ENCODE results near the gene STON2. TPM values are rescaled to one million over a fixed set of nuclear protein-coding genes. Genes with fewer than 3 reads are reported as not detected.

Gene STON2
- total and polyA plus RNA-seq, 4 experiments from 2014 or later = not detected

DNA sequence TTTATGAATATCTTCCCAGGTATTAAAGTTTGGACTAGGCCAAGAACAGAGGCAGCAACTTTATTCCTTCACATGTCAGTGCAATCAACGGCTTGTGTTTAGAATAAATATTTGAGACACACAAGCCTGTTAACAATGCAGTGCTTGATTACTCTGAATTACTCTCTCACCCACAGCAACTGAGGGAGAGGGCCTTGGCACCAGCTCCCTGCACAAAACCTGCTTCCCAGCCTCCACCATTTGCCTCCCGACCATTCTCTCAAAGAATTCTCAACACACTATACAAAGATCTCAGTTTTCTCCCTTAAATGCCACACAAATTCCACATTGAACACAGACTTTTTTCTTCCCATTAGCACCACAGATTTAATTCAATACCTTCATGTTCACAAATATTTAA, 77.0 kb downstream of the STON2 start:
- DNase-seq = no peak
- Histone ChIP-seq H3K4me3 (ENCODE audit: low read length in 2 of 2) (no peak overlapping the region), H3K27me3 (ENCODE audit: insufficient read depth, low read length) (no peaks in the 10 kb centered on the region), H3K27ac (ENCODE audit: low read depth, low read length) (no peak overlapping the region), H3K4me1 (ENCODE audit: insufficient read depth, low read length) (no peaks in the 10 kb centered on the region), H3K36me3 (ENCODE audit: insufficient read depth, low read length) (no peaks in the 10 kb centered on the region), H3K9me3 (ENCODE audit: control insufficient read depth in 1 of 2, low read length in 2 of 2) (no peaks in the 10 kb centered on the region)
- intact Hi-C loops (cut with micrococcal nuclease) = no loop called here
- H3K9me3 Mint-ChIP-seq = peaks cover 0 to 4% (median 0%) of the 10 kb centered on the region in 8 donors
- ChIA-PET CTCF (ENCODE audit: partially characterized antibody) (no interaction called here), POLR2A (ENCODE audit: partially characterized antibody) (no interaction called here)
- peaks cover 4 to 16% of the 10 kb centered on the region in 2 donors for H3K27me3 Mint-ChIP-seq
- no peaks in the 10 kb centered on the region for H3K36me3 Mint-ChIP-seq
- H3K27ac Mint-ChIP-seq = no peak overlapping the region
- no peaks in the 10 kb centered on the region for H3K4me1 Mint-ChIP-seq
- H3K4me3 Mint-ChIP-seq = no peak overlapping the region

DNA sequence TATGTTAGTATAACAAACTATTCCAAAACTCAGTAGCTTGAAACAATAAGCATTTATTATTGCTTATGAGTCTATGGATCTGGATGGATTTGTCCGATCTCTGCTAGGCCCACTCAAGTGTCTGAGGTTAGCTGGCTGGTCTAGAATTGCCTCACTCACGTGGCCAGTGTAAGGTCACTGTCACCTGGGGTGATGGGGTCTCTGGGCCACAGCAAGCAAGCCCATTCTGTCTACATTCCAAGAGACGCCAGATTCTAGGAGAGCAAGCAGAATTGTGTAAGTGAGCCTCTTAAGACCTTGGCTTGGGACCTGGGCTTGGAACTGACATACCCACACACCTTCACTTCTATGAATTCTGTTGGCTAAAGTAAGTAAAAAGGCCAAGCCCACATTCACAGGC, 80.2 kb downstream of the STON2 start:
- Mint-ChIP-seq H3K36me3 (no peaks in the 10 kb centered on the region), H3K4me3 (no peak overlapping the region), H3K4me1 (no peaks in the 10 kb centered on the region), H3K27me3 (peaks cover 4 to 12% of the 10 kb centered on the region in 2 donors), H3K9me3 (peaks cover 0 to 4% (median 0%) of the 10 kb centered on the region in 8 donors), H3K27ac (no peak overlapping the region)
- Histone ChIP-seq H3K27me3 (ENCODE audit: insufficient read depth, low read length) (no peaks in the 10 kb centered on the region), H3K36me3 (ENCODE audit: insufficient read depth, low read length) (no peaks in the 10 kb centered on the region), H3K9me3 (ENCODE audit: control insufficient read depth in 1 of 2, low read length in 2 of 2) (no peaks in the 10 kb centered on the region), H3K4me3 (ENCODE audit: low read length in 2 of 2) (no peak overlapping the region), H3K27ac (ENCODE audit: low read depth, low read length) (no peak overlapping the region), H3K4me1 (ENCODE audit: insufficient read depth, low read length) (no peaks in the 10 kb centered on the region)
- intact Hi-C loops (cut with micrococcal nuclease) = no loop called here
- DNase-seq = no peak
- ChIA-PET POLR2A (ENCODE audit: partially characterized antibody) (no interaction called here), CTCF (ENCODE audit: partially characterized antibody) (no interaction called here)

DNA sequence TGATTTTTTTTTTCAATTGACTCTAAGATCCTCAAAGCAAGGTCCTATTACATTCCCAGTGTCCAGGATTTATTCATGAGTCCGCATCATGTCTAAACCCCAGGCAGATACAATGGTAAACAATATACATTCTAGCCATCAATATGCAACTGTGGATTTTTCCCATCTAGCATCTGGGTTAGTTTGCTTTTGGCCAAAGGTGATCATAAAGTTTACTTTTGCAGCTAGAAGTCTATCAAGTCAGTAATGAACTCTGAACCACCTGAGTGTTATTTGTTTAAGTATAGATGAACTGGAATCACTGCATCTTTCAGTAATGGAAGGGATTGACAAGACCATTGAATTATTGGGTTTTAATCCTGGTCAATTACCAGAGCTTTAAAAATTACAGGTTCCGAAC, 80.8 kb downstream of the STON2 start:
- DNase-seq = no peak
- no peak overlapping the region for H3K27ac ChIP-seq (ENCODE audit: low read depth, low read length)
- no peak overlapping the region for H3K4me3 ChIP-seq (ENCODE audit: low read length in 2 of 2)
- no peaks in the 10 kb centered on the region for H3K36me3 ChIP-seq (ENCODE audit: insufficient read depth, low read length)
- H3K27me3 ChIP-seq (ENCODE audit: insufficient read depth, low read length) = no peaks in the 10 kb centered on the region
- Mint-ChIP-seq H3K36me3 (no peaks in the 10 kb centered on the region), H3K4me3 (no peak overlapping the region), H3K27me3 (peaks cover 2 to 10% of the 10 kb centered on the region in 2 donors), H3K9me3 (peaks cover 0 to 4% (median 0%) of the 10 kb centered on the region in 8 donors), H3K27ac (no peak overlapping the region), H3K4me1 (no peaks in the 10 kb centered on the region)
- no peaks in the 10 kb centered on the region for H3K4me1 ChIP-seq (ENCODE audit: insufficient read depth, low read length)
- no peaks in the 10 kb centered on the region for H3K9me3 ChIP-seq (ENCODE audit: control insufficient read depth in 1 of 2, low read length in 2 of 2)
- intact Hi-C loops (cut with micrococcal nuclease) = no loop called here
- POLR2A ChIA-PET (ENCODE audit: partially characterized antibody) = no interaction called here
- CTCF ChIA-PET (ENCODE audit: partially characterized antibody) = no interaction called here

DNA sequence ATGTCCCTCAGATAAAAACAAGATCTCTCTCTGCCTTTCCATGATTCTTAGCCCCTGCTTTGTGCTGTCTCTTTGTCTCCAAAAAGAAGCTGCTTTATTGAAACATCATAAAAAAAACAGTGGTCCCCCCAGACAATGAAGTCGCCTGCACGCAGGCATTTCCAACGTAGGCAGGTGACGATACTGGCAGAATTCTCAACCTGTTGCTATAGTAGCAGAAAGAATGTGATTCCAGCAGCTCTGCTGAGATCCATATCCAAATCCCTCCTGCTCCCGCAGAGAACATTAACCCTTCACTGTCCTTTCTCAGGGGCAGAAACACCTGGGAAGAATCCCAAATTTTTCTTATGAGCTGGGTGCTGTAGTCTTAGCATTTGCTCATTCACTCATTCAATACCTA, 84.8 kb downstream of the STON2 start:
- no peak for DNase-seq
- H3K36me3 ChIP-seq (ENCODE audit: insufficient read depth, low read length) = no peaks in the 10 kb centered on the region
- no peak overlapping the region for H3K27ac ChIP-seq (ENCODE audit: low read depth, low read length)
- no peaks in the 10 kb centered on the region for H3K27me3 ChIP-seq (ENCODE audit: insufficient read depth, low read length)
- H3K36me3 Mint-ChIP-seq = no peaks in the 10 kb centered on the region
- no peaks in the 10 kb centered on the region for H3K4me1 ChIP-seq (ENCODE audit: insufficient read depth, low read length)
- no peak overlapping the region for H3K4me3 ChIP-seq (ENCODE audit: low read length in 2 of 2)
- intact Hi-C loops (cut with micrococcal nuclease) = no loop called here
- H3K27ac Mint-ChIP-seq = no peak overlapping the region
- peaks cover 0 to under 1% (median 0%) of the 10 kb centered on the region in 8 donors for H3K9me3 Mint-ChIP-seq
- H3K4me1 Mint-ChIP-seq = no peaks in the 10 kb centered on the region
- H3K9me3 ChIP-seq (ENCODE audit: control insufficient read depth in 1 of 2, low read length in 2 of 2) = no peaks in the 10 kb centered on the region
- no peak overlapping the region for H3K4me3 Mint-ChIP-seq
- POLR2A ChIA-PET (ENCODE audit: partially characterized antibody) = no interaction called here
- peaks cover 5% of the 10 kb centered on the region in 2 donors for H3K27me3 Mint-ChIP-seq
- CTCF ChIA-PET (ENCODE audit: partially characterized antibody) = no interaction called here

DNA sequence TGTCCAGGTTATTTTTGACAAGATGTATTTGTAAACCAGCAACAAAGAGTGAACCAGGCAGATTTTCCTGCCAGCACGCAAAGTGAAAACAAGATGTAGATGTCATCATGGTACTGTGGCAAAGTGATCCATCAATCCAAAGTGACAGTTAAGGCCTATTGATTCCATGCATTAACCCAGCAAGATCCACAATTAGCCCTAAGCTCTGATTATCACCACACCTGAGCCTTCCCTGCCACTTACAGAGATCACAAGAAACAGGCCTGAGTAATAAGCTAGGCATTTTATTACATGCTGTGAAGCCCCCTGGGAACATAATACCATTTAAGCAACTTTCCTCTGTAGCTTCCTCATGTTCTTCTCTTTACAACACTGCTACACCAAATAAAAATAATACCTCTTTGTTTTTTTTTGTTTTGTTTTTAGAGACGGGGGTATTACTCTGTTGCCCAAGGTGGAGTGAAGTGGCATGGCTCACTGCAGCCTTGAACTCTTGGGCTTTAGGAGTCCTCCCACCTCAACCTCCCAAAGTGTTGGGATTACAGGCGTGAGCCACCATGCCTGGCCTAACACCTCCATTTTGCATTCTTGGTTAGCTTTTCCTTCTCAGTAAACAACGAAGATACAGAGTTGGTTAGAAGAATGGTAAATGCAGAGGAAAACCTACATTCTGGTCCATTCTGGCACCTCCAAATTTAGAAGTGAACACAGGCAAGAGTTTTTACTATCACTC, 85.5 kb downstream of the STON2 start:
- no peaks in the 10 kb centered on the region for H3K9me3 Mint-ChIP-seq
- H3K27me3 Mint-ChIP-seq = peaks cover 5 to 6% of the 10 kb centered on the region in 2 donors
- H3K27ac Mint-ChIP-seq = no peak overlapping the region
- H3K36me3 Mint-ChIP-seq = no peaks in the 10 kb centered on the region
- H3K4me3 Mint-ChIP-seq = no peak overlapping the region
- no peaks in the 10 kb centered on the region for H3K4me1 Mint-ChIP-seq
- Histone ChIP-seq H3K4me3 (ENCODE audit: low read length in 2 of 2) (no peak overlapping the region), H3K9me3 (ENCODE audit: control insufficient read depth in 1 of 2, low read length in 2 of 2) (no peaks in the 10 kb centered on the region), H3K36me3 (ENCODE audit: insufficient read depth, low read length) (no peaks in the 10 kb centered on the region), H3K27ac (ENCODE audit: low read depth, low read length) (no peak overlapping the region), H3K27me3 (ENCODE audit: insufficient read depth, low read length) (no peaks in the 10 kb centered on the region), H3K4me1 (ENCODE audit: insufficient read depth, low read length) (no peaks in the 10 kb centered on the region)
- ChIA-PET POLR2A (ENCODE audit: partially characterized antibody) (no interaction called here), CTCF (ENCODE audit: partially characterized antibody) (no interaction called here)
- intact Hi-C loops (cut with micrococcal nuclease) = no loop called here
- no peak for DNase-seq

DNA sequence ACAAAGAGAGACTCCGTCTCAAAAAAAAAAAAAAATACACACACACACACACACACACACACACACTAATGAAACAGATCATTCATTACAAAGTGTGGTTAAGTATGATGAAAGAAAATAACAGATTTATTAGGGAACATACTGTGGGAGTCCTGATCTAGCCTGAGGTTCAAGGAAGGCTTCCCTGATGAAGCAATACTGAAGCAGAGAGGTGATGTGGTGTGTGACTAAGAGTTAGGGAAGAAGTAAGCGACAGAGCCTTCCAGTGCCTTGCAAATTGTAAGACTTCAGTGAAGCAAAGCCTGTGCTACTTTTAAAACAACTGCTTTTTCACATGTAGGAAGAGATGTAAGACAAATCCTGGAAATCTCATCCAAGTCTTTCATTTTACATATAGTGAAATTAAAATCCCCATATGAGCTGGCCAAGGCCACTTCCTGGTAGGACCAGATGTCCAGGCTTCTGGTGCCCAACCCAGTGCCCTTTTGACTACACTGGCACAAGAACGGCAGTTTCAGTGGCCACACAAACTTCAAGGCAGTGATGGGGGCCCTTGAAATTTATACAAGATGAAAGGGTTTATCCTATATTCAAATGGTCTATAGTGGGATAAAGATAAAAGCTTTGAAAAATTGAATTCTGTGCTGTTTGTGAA, 86.2 kb downstream of the STON2 start:
- no peak for DNase-seq
- no peak overlapping the region for H3K4me3 ChIP-seq (ENCODE audit: low read length in 2 of 2)
- POLR2A ChIA-PET (ENCODE audit: partially characterized antibody) = no interaction called here
- H3K27me3 ChIP-seq (ENCODE audit: insufficient read depth, low read length) = no peaks in the 10 kb centered on the region
- intact Hi-C loops (cut with micrococcal nuclease) = no loop called here
- no peak overlapping the region for H3K4me3 Mint-ChIP-seq
- H3K27ac ChIP-seq (ENCODE audit: low read depth, low read length) = no peak overlapping the region
- H3K9me3 Mint-ChIP-seq = no peaks in the 10 kb centered on the region
- CTCF ChIA-PET (ENCODE audit: partially characterized antibody) = no interaction called here
- H3K36me3 Mint-ChIP-seq = no peaks in the 10 kb centered on the region
- no peak overlapping the region for H3K27ac Mint-ChIP-seq
- no peaks in the 10 kb centered on the region for H3K4me1 ChIP-seq (ENCODE audit: insufficient read depth, low read length)
- H3K4me1 Mint-ChIP-seq = no peaks in the 10 kb centered on the region
- peaks cover 5 to 6% of the 10 kb centered on the region in 2 donors for H3K27me3 Mint-ChIP-seq
- H3K36me3 ChIP-seq (ENCODE audit: insufficient read depth, low read length) = no peaks in the 10 kb centered on the region
- no peaks in the 10 kb centered on the region for H3K9me3 ChIP-seq (ENCODE audit: control insufficient read depth in 1 of 2, low read length in 2 of 2)

DNA sequence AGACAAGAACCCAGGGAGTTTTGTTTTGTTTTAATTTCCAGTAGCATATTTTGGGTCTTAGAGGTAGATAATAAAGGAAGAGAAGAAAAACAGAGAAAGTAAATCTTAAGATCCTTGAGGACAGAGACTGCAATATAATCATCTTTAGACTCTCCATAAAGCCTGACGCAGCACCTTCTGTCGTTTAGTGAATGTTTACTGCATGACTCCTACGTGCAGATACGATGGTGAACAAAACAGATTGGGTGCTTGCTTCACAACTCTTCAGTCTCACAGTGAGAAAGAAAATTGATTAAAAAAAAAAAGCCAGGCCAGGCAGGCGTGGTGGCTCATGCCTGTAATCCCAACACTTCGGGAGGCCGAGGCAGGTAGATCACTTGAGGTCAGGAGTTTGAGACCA, 86.9 kb downstream of the STON2 start:
- Mint-ChIP-seq H3K4me1 (no peaks in the 10 kb centered on the region), H3K27ac (no peak overlapping the region), H3K4me3 (no peak overlapping the region), H3K27me3 (peaks cover 3 to 5% of the 10 kb centered on the region in 2 donors), H3K36me3 (no peaks in the 10 kb centered on the region), H3K9me3 (no peaks in the 10 kb centered on the region)
- Histone ChIP-seq H3K36me3 (ENCODE audit: insufficient read depth, low read length) (no peaks in the 10 kb centered on the region), H3K27me3 (ENCODE audit: insufficient read depth, low read length) (no peaks in the 10 kb centered on the region), H3K4me1 (ENCODE audit: insufficient read depth, low read length) (no peaks in the 10 kb centered on the region), H3K27ac (ENCODE audit: low read depth, low read length) (no peak overlapping the region), H3K9me3 (ENCODE audit: control insufficient read depth in 1 of 2, low read length in 2 of 2) (no peaks in the 10 kb centered on the region), H3K4me3 (ENCODE audit: low read length in 2 of 2) (no peak overlapping the region)
- no peak for DNase-seq
- ChIA-PET CTCF (ENCODE audit: partially characterized antibody) (no interaction called here), POLR2A (ENCODE audit: partially characterized antibody) (no interaction called here)
- intact Hi-C loops (cut with micrococcal nuclease) = no loop called here
